ENCODE results near the gene AJUBA.

The AJUBA gene

DNA sequence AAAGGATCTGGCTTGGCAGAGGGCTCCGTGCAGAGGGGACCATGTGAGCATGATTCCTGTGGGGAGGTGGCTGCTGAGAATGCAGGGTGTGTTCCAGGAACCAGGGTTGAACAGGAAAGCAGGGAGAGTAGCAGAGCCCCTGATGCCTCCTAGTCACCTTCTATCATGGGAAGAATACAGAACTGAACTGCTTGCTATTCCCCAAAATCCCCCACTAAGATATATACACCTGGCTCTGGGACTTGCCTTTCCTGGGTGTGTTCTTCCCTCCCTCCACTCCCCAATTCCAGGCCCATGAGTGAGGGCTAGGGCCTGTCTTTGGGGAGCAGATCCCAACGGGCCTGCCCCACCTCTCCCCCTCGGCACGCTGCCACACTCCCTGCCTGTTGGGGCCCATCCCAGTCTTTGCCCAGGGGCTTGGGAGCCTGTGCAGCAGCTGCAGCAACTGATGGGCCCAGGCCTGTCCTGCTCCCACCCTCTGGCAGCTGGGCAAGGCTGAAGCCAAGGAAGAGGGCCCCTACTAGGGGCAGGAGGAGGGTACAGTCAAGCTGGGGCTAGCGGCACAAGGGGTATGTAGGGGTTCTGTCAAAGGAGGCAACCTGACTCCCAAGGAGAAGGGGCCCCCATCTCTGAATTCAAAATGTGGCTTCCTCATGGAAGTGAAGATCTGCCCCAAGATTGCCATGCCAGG lies 3.2 kb downstream of the AJUBA start:
- Histone ChIP-seq H3K9ac (ENCODE audit: low read length) (no peak overlapping the region), H3K9me3 (ENCODE audit: insufficient read depth, low read length) (no peaks in the 10 kb centered on the region), H3K27ac (ENCODE audit: low read length) (no peak overlapping the region), H3K79me2 (ENCODE audit: low read length) (no peaks in the 10 kb centered on the region), H3K4me1 (ENCODE audit: low read length) (peaks cover 5% of the 10 kb centered on the region), H3K27me3 (ENCODE audit: low read depth, low read length) (no peaks in the 10 kb centered on the region), H4K20me1 (ENCODE audit: insufficient read depth, low read length) (no peaks in the 10 kb centered on the region), H3K36me3 (replicated peaks; ENCODE audit: low read depth, low read length) (no peaks in the 10 kb centered on the region), H3K4me2 (ENCODE audit: low read length) (no peak overlapping the region), H3K4me3 (ENCODE audit: low read length) (no peak overlapping the region), H2AFZ (ENCODE audit: low read depth, low read length) (no peak overlapping the region)
- no peak for TF ChIP-seq EZH2phosphoT487 (IDR thresholded peaks at IDR 0.05; ENCODE audit: low read depth)
- TF ChIP-seq, protein P1, sequence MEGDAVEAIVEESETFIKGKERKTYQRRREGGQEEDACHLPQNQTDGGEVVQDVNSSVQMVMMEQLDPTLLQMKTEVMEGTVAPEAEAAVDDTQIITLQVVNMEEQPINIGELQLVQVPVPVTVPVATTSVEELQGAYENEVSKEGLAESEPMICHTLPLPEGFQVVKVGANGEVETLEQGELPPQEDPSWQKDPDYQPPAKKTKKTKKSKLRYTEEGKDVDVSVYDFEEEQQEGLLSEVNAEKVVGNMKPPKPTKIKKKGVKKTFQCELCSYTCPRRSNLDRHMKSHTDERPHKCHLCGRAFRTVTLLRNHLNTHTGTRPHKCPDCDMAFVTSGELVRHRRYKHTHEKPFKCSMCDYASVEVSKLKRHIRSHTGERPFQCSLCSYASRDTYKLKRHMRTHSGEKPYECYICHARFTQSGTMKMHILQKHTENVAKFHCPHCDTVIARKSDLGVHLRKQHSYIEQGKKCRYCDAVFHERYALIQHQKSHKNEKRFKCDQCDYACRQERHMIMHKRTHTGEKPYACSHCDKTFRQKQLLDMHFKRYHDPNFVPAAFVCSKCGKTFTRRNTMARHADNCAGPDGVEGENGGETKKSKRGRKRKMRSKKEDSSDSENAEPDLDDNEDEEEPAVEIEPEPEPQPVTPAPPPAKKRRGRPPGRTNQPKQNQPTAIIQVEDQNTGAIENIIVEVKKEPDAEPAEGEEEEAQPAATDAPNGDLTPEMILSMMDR (IDR thresholded peaks at IDR 0.05; ENCODE audit: low read depth, low read length), result no peak

DNA sequence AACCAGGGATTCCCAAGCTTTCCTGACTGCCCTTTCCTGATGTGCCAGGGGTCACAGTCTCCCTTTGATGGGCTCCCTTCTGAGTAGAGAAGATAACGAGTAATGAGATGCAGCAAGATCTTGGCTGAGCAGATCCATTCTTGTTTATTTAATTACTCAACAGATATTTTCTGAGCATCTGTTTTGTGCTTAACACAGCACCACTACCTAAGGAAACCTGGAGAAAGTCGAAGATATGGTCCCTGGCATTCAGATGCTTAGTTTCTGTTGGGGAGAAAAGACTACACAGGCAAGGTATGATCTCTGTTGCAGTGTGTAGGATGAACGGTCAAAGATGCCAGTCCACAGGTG lies 3.9 kb downstream of the AJUBA start:
- H3K27me3 ChIP-seq (ENCODE audit: low read depth, low read length), result no peaks in the 10 kb centered on the region
- no peak overlapping the region for H3K27ac ChIP-seq (ENCODE audit: low read length)
- no peak overlapping the region for H3K4me3 ChIP-seq (ENCODE audit: low read length)
- H3K9ac ChIP-seq (ENCODE audit: low read length), result no peak overlapping the region
- H2AFZ ChIP-seq (ENCODE audit: low read depth, low read length), result no peak overlapping the region
- H3K9me3 ChIP-seq (ENCODE audit: insufficient read depth, low read length), result no peaks in the 10 kb centered on the region
- H4K20me1 ChIP-seq (ENCODE audit: insufficient read depth, low read length), result no peaks in the 10 kb centered on the region
- H3K4me2 ChIP-seq (ENCODE audit: low read length), result no peak overlapping the region
- TF ChIP-seq EZH2phosphoT487 (IDR thresholded peaks at IDR 0.05; ENCODE audit: low read depth), result no peak
- TF ChIP-seq, protein P1 (IDR thresholded peaks at IDR 0.05; ENCODE audit: low read depth, low read length), result no peak
- H3K79me2 ChIP-seq (ENCODE audit: low read length), result no peaks in the 10 kb centered on the region
- H3K36me3 ChIP-seq (replicated peaks; ENCODE audit: low read depth, low read length), result no peaks in the 10 kb centered on the region
- H3K4me1 ChIP-seq (ENCODE audit: low read length), result peaks cover 5% of the 10 kb centered on the region

DNA sequence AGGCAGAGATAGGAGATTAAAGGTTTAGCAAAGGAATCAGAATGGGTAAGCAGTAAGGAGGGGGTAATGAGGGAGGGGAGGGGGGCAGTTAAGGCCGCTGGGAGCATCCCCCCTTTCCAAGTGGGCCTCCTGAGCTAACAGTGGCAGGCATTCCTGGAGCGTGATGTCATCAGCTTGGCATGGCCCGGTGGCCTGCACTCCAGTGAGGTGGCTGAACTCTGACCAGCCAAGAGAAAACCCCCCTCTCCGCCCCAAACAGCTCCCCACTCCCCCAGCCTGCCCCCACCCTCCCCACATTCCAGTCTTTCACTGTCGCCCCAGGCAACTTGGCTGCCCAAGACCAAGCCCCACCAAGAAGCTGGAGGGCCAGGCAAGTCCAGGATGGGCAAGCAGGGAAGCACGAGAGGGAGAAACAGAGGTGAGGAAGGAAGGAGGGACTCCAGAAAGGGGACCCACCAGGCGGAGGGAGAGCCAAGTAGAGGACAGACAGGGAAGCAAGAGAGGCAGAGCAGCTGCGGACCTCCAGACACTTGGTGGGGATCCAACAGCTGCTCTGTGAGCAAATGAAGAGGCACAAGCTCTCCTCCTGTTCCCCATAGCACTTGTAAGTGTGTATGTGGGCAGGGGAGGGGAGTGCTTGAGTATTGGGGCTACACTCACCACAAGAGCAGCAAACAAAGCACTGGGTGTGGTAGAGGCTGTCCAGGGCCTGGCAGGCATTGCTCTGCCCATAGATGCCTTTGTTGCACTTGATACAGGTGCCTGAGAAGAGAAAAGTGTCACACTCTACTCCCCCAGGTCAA lies 4.5 kb downstream of the AJUBA start:
- Histone ChIP-seq H3K9ac (ENCODE audit: low read length) (no peak overlapping the region), H3K4me1 (ENCODE audit: low read length) (peaks cover 5% of the 10 kb centered on the region), H3K4me3 (ENCODE audit: low read length) (no peak overlapping the region), H3K79me2 (ENCODE audit: low read length) (no peaks in the 10 kb centered on the region), H3K36me3 (replicated peaks; ENCODE audit: low read depth, low read length) (no peaks in the 10 kb centered on the region), H3K9me3 (ENCODE audit: insufficient read depth, low read length) (no peaks in the 10 kb centered on the region), H3K27ac (ENCODE audit: low read length) (no peak overlapping the region), H3K27me3 (ENCODE audit: low read depth, low read length) (no peaks in the 10 kb centered on the region), H4K20me1 (ENCODE audit: insufficient read depth, low read length) (no peaks in the 10 kb centered on the region), H2AFZ (ENCODE audit: low read depth, low read length) (no peak overlapping the region), H3K4me2 (ENCODE audit: low read length) (no peak overlapping the region)
- TF ChIP-seq, protein P1 (IDR thresholded peaks at IDR 0.05; ENCODE audit: low read depth, low read length), result no peak
- TF ChIP-seq EZH2phosphoT487 (IDR thresholded peaks at IDR 0.05; ENCODE audit: low read depth), result no peak

DNA sequence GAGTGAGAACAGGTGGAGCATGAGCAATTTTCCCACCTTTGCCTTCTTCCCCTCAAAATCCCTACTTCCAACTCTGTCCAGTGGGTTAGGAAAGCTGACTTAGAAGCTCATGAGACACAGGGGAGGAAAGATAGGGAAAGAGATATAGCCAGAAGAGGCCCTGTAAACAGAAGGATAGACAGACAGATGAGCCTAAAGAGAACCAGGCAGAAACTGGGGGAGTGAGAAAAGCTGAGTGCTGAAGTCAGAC lies 5.0 kb downstream of the AJUBA start:
- TF ChIP-seq, protein P1 (IDR thresholded peaks at IDR 0.05; ENCODE audit: low read depth, low read length), result no peak
- TF ChIP-seq EZH2phosphoT487 (IDR thresholded peaks at IDR 0.05; ENCODE audit: low read depth), result no peak
- no peaks in the 10 kb centered on the region for H3K27me3 ChIP-seq (ENCODE audit: low read depth, low read length)
- H3K4me3 ChIP-seq (ENCODE audit: low read length), result no peak overlapping the region
- H3K4me2 ChIP-seq (ENCODE audit: low read length), result no peak overlapping the region
- no peak overlapping the region for H2AFZ ChIP-seq (ENCODE audit: low read depth, low read length)
- no peaks in the 10 kb centered on the region for H3K79me2 ChIP-seq (ENCODE audit: low read length)
- H3K9ac ChIP-seq (ENCODE audit: low read length), result no peak overlapping the region
- no peak overlapping the region for H3K27ac ChIP-seq (ENCODE audit: low read length)
- H3K9me3 ChIP-seq (ENCODE audit: insufficient read depth, low read length), result no peaks in the 10 kb centered on the region
- peaks cover 5% of the 10 kb centered on the region for H3K4me1 ChIP-seq (ENCODE audit: low read length)
- H3K36me3 ChIP-seq (replicated peaks; ENCODE audit: low read depth, low read length), result no peaks in the 10 kb centered on the region
- no peaks in the 10 kb centered on the region for H4K20me1 ChIP-seq (ENCODE audit: insufficient read depth, low read length)
